ENCODE data around the gene POLR2J.
"Not testable (repeated sequence)": the region's sequence is repeated elsewhere in the genome, so short reads cannot be mapped to it uniquely, and the experiment has no call there.

- not testable (repeated sequence) for TF ChIP-seq CTCF (conservative IDR thresholded peaks at IDR 0.05); EZH2 (IDR thresholded peaks at IDR 0.05; ENCODE audit: low read depth)
Observed at GRCh38 chr7:102493220-102493935, 14.7 kb upstream of the POLR2J start.
